HG03045 (cell line): ENCODE results near the gene MDH1B.
"Not testable (repeated sequence)": the region's sequence is repeated elsewhere in the genome, so short reads cannot be mapped to it uniquely, and the experiment has no call there.

Experiments
- ATAC-seq: cut with Tn5 transposase; IDR thresholded peaks from one replicate; pipeline ENCODE4 v1.9.1; 2021; ENCODE audit warnings: mild to moderate bottlenecking, moderate library complexity; ENCODE audit not compliant: unreplicated experiment

Gene MDH1B

DNA sequence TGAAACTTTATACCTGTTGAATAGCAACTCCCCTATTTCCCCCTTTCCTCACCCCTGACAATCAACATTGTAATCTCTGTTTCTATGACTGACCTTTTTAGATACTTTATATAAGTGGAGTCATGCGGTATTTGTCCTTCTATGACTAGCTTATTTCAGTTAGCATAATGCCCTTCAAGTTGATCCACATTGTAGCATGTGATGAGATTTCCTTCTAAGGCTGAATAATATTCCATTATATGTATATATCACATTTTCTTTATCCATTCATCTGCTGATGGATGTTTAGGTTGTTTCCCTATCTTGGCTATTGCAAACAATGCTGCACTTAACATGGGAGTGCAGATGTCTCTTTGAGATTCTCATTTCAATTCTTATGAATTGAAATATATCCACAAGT is 9.7 kb upstream of the MDH1B start:
- ATAC-seq = no peak

GRCh38 chr2:206766057-206766930 is 1.2 kb upstream of the MDH1B start:
- no peak for ATAC-seq

GRCh38 chr2:206764673-206765241 is 371 bp downstream of the MDH1B start:
- ATAC-seq = no peak

DNA sequence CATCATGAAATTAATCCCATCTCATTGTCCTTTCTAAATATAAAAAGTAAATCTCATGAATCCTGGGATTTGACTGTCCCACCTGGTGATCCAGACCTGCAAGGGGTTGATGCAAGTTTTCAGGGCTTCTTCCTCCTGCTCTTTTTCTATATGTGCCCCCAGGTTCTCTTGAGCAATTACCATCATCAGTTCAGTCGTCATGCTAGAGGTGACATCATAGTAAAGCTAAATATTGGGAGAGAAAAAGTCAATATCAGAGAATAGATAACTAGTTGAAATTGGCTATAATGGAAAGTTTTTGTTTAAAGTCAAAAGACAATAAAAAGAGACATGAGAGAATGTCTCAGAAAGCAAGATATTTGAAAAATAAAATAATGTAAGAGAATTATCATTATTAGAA is 8.3 kb downstream of the MDH1B start:
- no peak for ATAC-seq

- ATAC-seq = no peak
Observed at GRCh38 chr2:206740800-206741199, 24.3 kb downstream of the MDH1B start.

- no peak for ATAC-seq
Observed at GRCh38 chr2:206739271-206739670, 25.9 kb downstream of the MDH1B start.

GRCh38 chr2:206736935-206737334 is 28.2 kb downstream of the MDH1B start:
- ATAC-seq = no peak

- ATAC-seq = no peak
Observed at GRCh38 chr2:206733341-206733740, 31.8 kb downstream of the MDH1B start.

DNA sequence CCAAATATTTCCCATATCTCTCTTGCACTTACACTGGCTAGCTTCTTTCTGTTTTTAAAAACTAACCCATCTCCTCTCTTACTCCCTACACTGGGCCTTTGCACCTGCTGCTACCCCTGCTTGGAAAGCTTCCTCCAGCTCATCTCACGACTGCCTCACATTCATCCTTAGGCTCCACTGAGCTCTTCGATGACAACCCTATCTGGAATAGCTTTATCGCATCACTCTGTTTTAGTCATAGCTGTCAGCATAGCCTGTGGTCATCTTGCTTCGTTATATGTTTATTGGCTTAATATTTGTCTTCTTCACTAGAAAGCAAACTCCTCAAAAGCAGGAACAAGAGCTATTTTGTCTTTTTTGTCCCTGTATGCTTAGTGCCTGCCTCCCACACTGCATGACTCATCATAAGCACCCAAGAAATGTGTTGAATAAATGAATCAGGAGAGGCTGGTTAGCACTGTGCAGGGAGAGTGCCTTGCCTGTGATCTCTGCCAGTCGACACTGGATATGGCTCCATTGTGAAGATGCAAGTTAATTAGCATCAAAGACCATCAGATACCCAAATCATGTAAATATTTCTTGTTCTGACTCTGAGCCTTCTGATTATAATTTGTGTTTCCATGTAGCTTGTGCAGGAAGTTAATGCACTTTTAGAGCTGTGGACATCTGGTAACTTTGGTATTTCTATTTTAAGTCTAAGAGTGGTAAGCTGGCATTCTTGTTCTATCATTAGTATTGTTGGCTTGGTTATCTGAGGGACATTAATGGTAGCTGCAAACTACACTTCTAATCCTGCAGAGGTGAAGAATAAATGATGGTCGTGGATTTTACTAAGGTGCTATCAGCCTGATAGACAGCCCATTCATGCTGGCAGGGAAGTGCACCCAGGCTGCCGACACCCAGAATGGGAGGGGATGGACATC is 36.6 kb downstream of the MDH1B start:
- no peak for ATAC-seq

- no peak for ATAC-seq
Observed at GRCh38 chr2:206727287-206727686, 37.8 kb downstream of the MDH1B start.

DNA sequence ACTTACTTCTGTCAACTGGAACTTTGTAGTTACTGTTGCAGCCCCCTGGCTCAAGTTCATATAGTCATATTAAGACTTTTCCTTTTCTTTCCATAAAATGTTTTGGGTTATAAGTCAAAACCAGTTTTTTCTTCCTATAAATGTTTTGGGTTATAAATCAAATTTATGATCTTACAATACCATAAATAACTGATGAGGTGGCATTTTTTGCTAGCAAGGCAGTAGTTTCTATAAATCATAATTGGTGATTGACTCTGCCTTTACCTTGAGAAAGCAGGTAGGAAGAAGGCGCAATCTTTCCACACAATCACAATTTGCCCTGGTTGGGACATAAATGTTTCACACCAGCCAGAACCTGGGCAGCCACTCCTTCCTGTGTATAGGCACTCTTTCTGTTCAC is 41.8 kb downstream of the MDH1B start:
- ATAC-seq = no peak

DNA sequence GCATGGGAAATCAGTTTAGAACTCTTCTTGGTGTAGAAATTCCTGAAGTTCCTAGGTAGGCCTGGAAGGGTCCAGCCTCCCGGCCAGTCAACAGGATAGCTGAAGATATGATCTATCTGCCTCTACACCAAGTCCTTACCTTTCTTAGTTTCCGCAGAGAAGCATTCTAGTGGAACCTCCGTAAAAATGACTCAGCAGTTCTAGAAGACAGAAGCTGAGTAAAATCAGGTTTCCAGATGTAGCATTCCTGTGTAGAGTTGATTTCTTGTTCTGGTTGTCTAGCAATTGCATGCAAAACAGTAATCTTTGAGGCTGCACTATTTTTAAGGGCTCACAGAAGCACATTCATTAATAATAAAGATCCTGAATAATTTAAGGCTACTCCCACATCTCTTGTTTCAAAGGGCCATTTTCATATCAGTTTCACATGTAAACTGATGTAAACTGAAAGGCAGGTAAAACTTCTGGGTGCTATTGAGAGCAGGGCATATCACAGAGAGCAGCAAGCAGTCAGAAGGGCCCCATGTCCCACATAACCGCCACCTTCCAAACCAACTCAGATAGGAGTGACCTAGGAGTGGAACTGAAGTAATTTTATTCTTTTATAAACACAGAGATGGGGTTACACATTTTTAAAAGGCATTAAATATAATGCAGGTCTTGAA is 43.7 kb downstream of the MDH1B start:
- peak; percentile 79 for ATAC-seq

DNA sequence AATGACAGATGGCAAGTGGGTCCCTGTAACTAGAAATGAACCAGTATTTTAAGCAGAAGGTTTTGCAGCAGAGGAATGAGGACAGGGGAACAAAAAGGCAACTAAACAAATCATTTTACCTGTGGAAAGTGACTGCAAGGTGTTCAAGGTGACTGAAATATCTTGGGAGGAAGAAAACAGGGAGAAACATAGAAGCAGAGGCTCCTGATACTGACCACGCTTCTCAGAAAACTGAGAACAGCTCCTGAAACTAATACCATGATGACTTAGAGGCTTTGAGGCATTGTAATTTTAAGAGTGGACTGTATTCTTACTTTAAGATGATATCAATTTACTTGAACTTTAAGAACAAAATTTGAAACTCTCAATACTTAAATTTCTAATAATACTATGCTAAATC is 46.8 kb downstream of the MDH1B start, which contains the start of gene DYTN:
Gene DYTN, minus strand, starts transcription at position 101 of the 400 bp plus-strand sequence. CDS start 117 bp downstream, outside the sequence.
- no peak for ATAC-seq

- ATAC-seq = no peak
Observed at GRCh38 chr2:206716623-206717022, 48.5 kb downstream of the MDH1B start.

DNA sequence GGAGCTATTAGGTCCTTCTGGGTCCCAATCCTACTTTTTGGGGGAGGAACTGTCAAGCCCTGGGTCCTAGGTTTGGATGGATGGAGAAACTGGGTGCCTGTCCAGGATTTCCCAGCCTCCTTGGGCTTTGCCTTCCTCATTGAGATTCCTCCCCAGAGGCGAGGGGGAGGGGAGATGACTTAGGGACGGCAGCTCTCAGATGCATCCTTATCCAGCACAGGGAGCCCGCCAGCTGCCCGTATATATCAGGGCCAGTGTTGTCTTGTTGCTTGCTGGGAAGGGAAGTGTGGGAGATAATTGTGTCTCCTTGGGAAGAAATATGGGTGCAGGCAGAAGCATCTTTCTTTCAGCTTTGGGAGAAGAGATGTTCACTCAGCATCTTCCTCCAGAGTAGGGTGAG is 49.9 kb downstream of the MDH1B start:
- ATAC-seq = not testable (repeated sequence)

DNA sequence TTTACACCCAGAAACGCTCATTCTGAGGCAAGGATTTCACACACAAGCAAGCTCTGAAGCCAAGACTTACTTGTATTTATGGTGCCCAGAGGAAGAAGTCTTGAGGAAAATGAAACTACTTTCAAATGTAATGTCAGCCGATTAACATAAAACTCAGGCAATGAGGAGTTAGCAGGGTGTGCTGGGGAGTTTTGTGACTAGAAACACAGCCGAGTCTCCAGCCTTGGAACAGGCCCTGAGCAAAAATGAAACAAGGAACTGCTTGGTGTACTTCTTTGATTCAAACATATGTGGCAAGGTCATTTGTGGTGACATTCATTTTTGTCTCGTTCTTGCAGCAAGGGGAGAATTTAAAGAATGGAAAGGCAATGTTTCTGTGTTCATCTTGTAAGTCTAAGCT is 51.4 kb downstream of the MDH1B start:
- ATAC-seq = peak; percentile 73

DNA sequence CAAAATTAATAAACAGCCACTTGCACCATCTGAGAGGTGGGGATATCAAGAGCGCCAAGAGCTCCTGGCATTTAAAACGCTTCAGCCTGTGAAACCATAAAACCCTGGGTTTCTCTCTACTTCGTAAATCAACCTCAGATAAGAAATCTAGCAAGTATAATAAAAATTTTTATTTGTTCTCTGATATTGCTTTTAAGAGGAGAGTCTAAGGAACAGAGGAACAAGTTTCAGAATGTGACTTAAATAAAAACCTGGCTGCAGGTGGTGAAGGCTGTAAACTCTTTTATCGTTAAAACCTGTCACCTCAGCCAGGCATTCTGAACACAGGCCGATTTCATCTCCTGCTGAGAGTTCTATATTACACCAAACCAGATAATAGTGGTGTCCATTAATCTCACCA is 56.8 kb downstream of the MDH1B start:
- ATAC-seq = no peak

- no peak for ATAC-seq
Observed at GRCh38 chr2:206707164-206707701, 57.9 kb downstream of the MDH1B start.

GRCh38 chr2:206701952-206702605 is 63.0 kb downstream of the MDH1B start:
- no peak for ATAC-seq

GRCh38 chr2:206700156-206700555 is 65.0 kb downstream of the MDH1B start:
- ATAC-seq = no peak
